Liver (tissue), 9 donors: ENCODE measurements around the gene CDC45. TPM values are rescaled to one million over a fixed set of nuclear protein-coding genes. Genes with fewer than 3 reads are reported as not detected.
"Not testable (repeated sequence)": the region's sequence is repeated elsewhere in the genome, so short reads cannot be mapped to it uniquely, and the experiment has no call there.

Source experiments
- DNase-seq: peaks from one replicate; pipeline ENCODE4 v3.0.0-alpha.2; 2017; ENCODE audit warnings: low spot score
- H3K27ac ChIP-seq, 2 donors: one replicate each; pipeline ENCODE4 v1.7.0; 2013; ENCODE audit warnings: inconsistent platforms in 2 of 2, low read length in 2 of 2, control low read depth in 1 of 2, low read depth in 1 of 2, mild to moderate bottlenecking in 1 of 2
- H3K27me3 ChIP-seq, 4 donors: one replicate each; pipeline versions ENCODE4 v1.6.1 to v1.7.0; 2013; ENCODE audit warnings: low read length in 3 of 4, inconsistent platforms in 1 of 4, mild to moderate bottlenecking in 1 of 4, moderate library complexity in 1 of 4; ENCODE audit not compliant: control insufficient read depth in 4 of 4, insufficient read depth in 4 of 4
- H3K36me3 ChIP-seq, 4 donors: one replicate each; pipeline versions ENCODE4 v1.6.1 to v1.7.0; 2013; ENCODE audit warnings: low read length in 3 of 4, mild to moderate bottlenecking in 3 of 4, low read depth in 1 of 4, moderate library complexity in 1 of 4; ENCODE audit not compliant: control insufficient read depth in 4 of 4, insufficient read depth in 3 of 4
- H3K4me1 ChIP-seq, 4 donors: one replicate each; pipeline versions ENCODE4 v1.6.1 to v1.7.0; 2013; ENCODE audit warnings: low read length in 3 of 4, mild to moderate bottlenecking in 3 of 4, moderate library complexity in 1 of 4; ENCODE audit not compliant: control insufficient read depth in 4 of 4, insufficient read depth in 4 of 4
- H3K4me3 ChIP-seq, 3 donors: one replicate each; pipeline versions ENCODE4 v1.6.1 to v1.7.0; 2013; ENCODE audit warnings: low read length in 3 of 3, control low read depth in 1 of 3, low read depth in 1 of 3, mild to moderate bottlenecking in 1 of 3
- H3K9ac ChIP-seq, 2 donors: one replicate each; pipeline ENCODE4 v1.7.0; 2013; ENCODE audit warnings: low read length in 2 of 2, mild to moderate bottlenecking in 2 of 2, moderate library complexity in 2 of 2, control low read depth in 1 of 2, low read depth in 1 of 2
- H3K9me3 ChIP-seq, 4 donors: one replicate each; pipeline versions ENCODE4 v1.6.1 to v1.7.0; 2013; ENCODE audit warnings: low read length in 3 of 4; ENCODE audit not compliant: control insufficient read depth in 4 of 4
- EGR1 ChIP-seq, 2 donors: IDR thresholded peaks; 2 replicates each; pipeline ENCODE4 v1.6.1; 2016 to 2018; ENCODE audit warnings: antibody characterized with exemption in 2 of 2, low read depth in 2 of 2
- FOXA1 ChIP-seq: IDR thresholded peaks from 2 replicates; pipeline ENCODE4 v1.6.1; 2016; ENCODE audit warnings: antibody characterized with exemption
- FOXA2 ChIP-seq: IDR thresholded peaks from 2 replicates; pipeline ENCODE4 v1.6.1; 2016; ENCODE audit warnings: antibody characterized with exemption
- GABPA ChIP-seq, 2 donors: IDR thresholded peaks in 1 of 2; conservative IDR thresholded peaks in 1 of 2; 2 replicates each; pipeline ENCODE4 v1.6.1; 2016; ENCODE audit warnings: antibody characterized with exemption in 2 of 2, mild to moderate bottlenecking in 1 of 2, moderate library complexity in 1 of 2
- HNF4A ChIP-seq, 2 donors: conservative IDR thresholded peaks; 2 replicates each; pipeline ENCODE4 v1.6.1; 2016; ENCODE audit warnings: antibody characterized with exemption in 2 of 2, mild to moderate bottlenecking in 2 of 2
- HNF4G ChIP-seq: IDR thresholded peaks from 2 replicates; pipeline ENCODE4 v1.6.1; 2016; ENCODE audit warnings: antibody characterized with exemption
- JUND ChIP-seq, 2 donors: IDR thresholded peaks; 2 replicates each; pipeline ENCODE4 v1.6.1; 2016; ENCODE audit warnings: antibody characterized with exemption in 2 of 2
- NR2F2 ChIP-seq: IDR thresholded peaks from 2 replicates; pipeline ENCODE4 v1.6.1; 2016; ENCODE audit warnings: antibody characterized with exemption
- RAD21 ChIP-seq, 2 donors: IDR thresholded peaks; 2 replicates each; pipeline ENCODE4 v1.6.1; 2016; ENCODE audit warnings: antibody characterized with exemption in 2 of 2, mild to moderate bottlenecking in 2 of 2
- RXRA ChIP-seq, 2 donors: IDR thresholded peaks; 2 replicates each; pipeline ENCODE4 v1.6.1; 2017 to 2018; ENCODE audit warnings: antibody characterized with exemption in 2 of 2, mild to moderate bottlenecking in 1 of 2
- TAF1 ChIP-seq: conservative IDR thresholded peaks from 2 replicates; pipeline ENCODE4 v1.6.1; 2016; ENCODE audit warnings: antibody characterized with exemption, mild to moderate bottlenecking
- YY1 ChIP-seq: IDR thresholded peaks from 2 replicates; pipeline ENCODE4 v1.6.1; 2016; ENCODE audit warnings: antibody characterized with exemption, mild to moderate bottlenecking
- WGBS: extraction: QIAGEN DNeasy Blood & Tissue Kit; methylation state at CpG from one replicate; pipeline ENCODE4 v1.1.7; 2013; 5-methylcytosine and 5-hydroxymethylcytosine counted together
- polyA plus RNA-seq, 2 donors: library from polyadenylated mRNA; stranded (reverse) in 1 of 2; unstranded in 1 of 2; fragments of 200-250 nt in 1 of 2; fragments of >200 nt in 1 of 2; fragmentation: Nextera tagmentation in 1 of 2; extraction: Ambion mirVana in 1 of 2; gene quantifications; one replicate each; pipeline versions ENCODE4 v1.2.1 to v1.2.3, GENCODE V29; 2013 to 2015
- total RNA-seq, 2 donors: library from RNA; depleted of rRNA; stranded (reverse); fragments of >200 nt; gene quantifications; one replicate each; pipeline ENCODE4 v1.2.3, GENCODE V29; 2014
- TF ChIP-seq, protein P1 (sequence below): IDR thresholded peaks from 2 replicates; pipeline ENCODE4 v1.6.1; 2016; ENCODE audit warnings: antibody characterized with exemption
- TF ChIP-seq, protein P2 (sequence below): IDR thresholded peaks from 2 replicates; pipeline ENCODE4 v1.6.1; 2016; ENCODE audit warnings: antibody characterized with exemption
- TF ChIP-seq, protein P3 (sequence below): fragments of 150-350 bp; IDR thresholded peaks from 2 replicates; pipeline ENCODE4 v1.5.1; 2017; ENCODE audit warnings: improper control_type of control experiment, low read depth, low read length; ENCODE audit not compliant: missing input control
- TF ChIP-seq, protein P4 (sequence below): IDR thresholded peaks from 2 replicates; pipeline ENCODE4 v1.6.1; 2016; ENCODE audit warnings: antibody characterized with exemption
- TF ChIP-seq, protein P5 (sequence below): IDR thresholded peaks from 2 replicates; pipeline ENCODE4 v1.6.1; 2016; ENCODE audit warnings: antibody characterized with exemption, mild to moderate bottlenecking
- donor health status: healthy.
- donor health status: healthy.
- donor health status: healthy.
- donor health status: healthy.
- donor health status: healthy.

Gene CDC45
- total and polyA plus RNA-seq, 4 donors = 0.33 to 15.5 (median 0.94) TPM

DNA sequence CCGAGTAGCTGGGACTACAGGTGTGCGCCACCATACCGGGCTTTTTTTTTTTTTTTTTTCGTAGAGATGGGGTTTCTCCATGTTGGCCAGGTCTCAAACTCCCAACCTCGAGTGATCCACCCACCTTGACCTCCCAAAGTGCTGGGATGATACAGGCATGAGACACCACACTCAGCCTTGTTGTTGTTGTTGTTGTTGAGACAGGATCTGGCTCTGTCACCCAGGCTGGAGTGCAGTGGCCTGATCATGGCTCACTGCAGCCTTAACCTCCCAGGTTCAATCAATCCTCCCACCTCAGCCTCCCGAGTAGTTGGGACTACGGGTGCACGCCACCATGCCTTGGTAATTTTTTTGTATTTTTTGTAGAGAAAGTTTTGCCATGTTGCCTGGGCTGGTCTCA is 67.9 kb downstream of the CDC45 start:
- H3K4me1 ChIP-seq = peaks cover 7 to 8% (median 8%) of the 10 kb centered on the region in 4 donors
- no peaks in the 10 kb centered on the region for H3K27me3 ChIP-seq
- no peak overlapping the region for H3K4me3 ChIP-seq
- no peaks in the 10 kb centered on the region for H3K36me3 ChIP-seq
- WGBS = 94% methylated on average over 8 of the region's 8 CpGs
- no peak for TF ChIP-seq TAF1
- TF ChIP-seq, protein P1, sequence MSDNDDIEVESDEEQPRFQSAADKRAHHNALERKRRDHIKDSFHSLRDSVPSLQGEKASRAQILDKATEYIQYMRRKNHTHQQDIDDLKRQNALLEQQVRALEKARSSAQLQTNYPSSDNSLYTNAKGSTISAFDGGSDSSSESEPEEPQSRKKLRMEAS = no peak
- TF ChIP-seq FOXA2 = no peak
- TF ChIP-seq, protein P2, sequence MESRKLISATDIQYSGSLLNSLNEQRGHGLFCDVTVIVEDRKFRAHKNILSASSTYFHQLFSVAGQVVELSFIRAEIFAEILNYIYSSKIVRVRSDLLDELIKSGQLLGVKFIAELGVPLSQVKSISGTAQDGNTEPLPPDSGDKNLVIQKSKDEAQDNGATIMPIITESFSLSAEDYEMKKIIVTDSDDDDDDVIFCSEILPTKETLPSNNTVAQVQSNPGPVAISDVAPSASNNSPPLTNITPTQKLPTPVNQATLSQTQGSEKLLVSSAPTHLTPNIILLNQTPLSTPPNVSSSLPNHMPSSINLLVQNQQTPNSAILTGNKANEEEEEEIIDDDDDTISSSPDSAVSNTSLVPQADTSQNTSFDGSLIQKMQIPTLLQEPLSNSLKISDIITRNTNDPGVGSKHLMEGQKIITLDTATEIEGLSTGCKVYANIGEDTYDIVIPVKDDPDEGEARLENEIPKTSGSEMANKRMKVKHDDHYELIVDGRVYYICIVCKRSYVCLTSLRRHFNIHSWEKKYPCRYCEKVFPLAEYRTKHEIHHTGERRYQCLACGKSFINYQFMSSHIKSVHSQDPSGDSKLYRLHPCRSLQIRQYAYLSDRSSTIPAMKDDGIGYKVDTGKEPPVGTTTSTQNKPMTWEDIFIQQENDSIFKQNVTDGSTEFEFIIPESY = no peak
- TF ChIP-seq HNF4G = no peak
- TF ChIP-seq HNF4A (conservative IDR thresholded peaks at IDR 0.05) = no peak
- TF ChIP-seq, protein P3, sequence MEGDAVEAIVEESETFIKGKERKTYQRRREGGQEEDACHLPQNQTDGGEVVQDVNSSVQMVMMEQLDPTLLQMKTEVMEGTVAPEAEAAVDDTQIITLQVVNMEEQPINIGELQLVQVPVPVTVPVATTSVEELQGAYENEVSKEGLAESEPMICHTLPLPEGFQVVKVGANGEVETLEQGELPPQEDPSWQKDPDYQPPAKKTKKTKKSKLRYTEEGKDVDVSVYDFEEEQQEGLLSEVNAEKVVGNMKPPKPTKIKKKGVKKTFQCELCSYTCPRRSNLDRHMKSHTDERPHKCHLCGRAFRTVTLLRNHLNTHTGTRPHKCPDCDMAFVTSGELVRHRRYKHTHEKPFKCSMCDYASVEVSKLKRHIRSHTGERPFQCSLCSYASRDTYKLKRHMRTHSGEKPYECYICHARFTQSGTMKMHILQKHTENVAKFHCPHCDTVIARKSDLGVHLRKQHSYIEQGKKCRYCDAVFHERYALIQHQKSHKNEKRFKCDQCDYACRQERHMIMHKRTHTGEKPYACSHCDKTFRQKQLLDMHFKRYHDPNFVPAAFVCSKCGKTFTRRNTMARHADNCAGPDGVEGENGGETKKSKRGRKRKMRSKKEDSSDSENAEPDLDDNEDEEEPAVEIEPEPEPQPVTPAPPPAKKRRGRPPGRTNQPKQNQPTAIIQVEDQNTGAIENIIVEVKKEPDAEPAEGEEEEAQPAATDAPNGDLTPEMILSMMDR = no peak
- no peak for TF ChIP-seq YY1
- TF ChIP-seq EGR1 (IDR thresholded peaks at IDR 0.05; ENCODE audit: low read depth in 2 of 2) = no peak
- no peak for TF ChIP-seq GABPA (IDR thresholded peaks at IDR 0.05 in 1 of 2, conservative IDR thresholded peaks at IDR 0.05 in 1 of 2)
- TF ChIP-seq, protein P4, sequence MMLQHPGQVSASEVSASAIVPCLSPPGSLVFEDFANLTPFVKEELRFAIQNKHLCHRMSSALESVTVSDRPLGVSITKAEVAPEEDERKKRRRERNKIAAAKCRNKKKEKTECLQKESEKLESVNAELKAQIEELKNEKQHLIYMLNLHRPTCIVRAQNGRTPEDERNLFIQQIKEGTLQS = no peak
- no peaks in the 10 kb centered on the region for H3K9me3 ChIP-seq
- no peak overlapping the region for H3K27ac ChIP-seq
- no peak for DNase-seq
- no peak overlapping the region for H3K9ac ChIP-seq

DNA sequence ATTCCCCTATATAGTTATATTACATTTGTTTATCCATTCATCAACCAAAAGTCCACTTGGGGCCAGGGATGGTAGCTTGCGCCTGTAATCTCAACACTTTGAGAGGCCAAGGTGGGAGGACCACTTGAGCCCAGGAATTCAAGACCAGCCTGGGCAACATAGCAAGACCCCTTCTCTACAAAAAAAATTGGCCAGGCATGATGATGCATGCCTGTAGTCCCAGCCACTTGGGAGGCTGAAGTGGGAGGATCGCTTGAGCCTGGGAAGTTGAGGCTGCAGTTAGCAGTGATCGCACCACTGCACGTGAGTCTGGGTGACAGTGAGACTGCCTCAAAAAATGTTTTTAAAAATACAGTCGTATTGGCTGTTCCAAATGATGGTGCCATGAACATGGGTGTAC is 68.7 kb downstream of the CDC45 start:
- not testable (repeated sequence) for DNase-seq, H3K9me3 ChIP-seq, H3K27me3 ChIP-seq, H3K9ac ChIP-seq, H3K27ac ChIP-seq, H3K4me1 ChIP-seq, H3K36me3 ChIP-seq, H3K4me3 ChIP-seq
- WGBS = 96% methylated on average over 5 of the region's 5 CpGs

DNA sequence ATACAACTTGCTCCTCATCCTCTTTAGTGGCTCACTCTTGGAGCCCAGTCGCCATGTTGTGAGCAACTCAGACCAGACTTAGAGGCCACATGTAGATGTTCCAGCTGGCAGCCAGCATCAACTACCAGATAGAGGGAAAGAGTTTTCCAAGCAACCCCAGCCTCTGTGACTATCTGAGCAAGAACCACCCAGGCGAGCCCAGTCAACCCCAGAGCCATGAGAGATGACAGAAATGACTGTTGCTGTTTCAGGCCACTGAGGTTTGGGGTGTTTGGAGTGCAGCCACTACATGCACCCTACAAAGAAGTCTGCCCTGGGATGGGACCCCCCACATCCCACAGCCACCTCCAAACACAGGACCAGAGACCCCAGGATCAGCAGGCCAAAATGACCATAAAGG is 69.2 kb downstream of the CDC45 start:
- peaks cover 7 to 8% (median 8%) of the 10 kb centered on the region in 4 donors for H3K4me1 ChIP-seq
- no peaks in the 10 kb centered on the region for H3K9me3 ChIP-seq
- 95% methylated on average over 2 of the region's 2 CpGs for WGBS
- no peak overlapping the region for H3K9ac ChIP-seq
- no peak for DNase-seq
- no peaks in the 10 kb centered on the region for H3K27me3 ChIP-seq
- no peaks in the 10 kb centered on the region for H3K36me3 ChIP-seq
- H3K27ac ChIP-seq = no peak overlapping the region
- H3K4me3 ChIP-seq = no peak overlapping the region
- TF ChIP-seq, protein P5, sequence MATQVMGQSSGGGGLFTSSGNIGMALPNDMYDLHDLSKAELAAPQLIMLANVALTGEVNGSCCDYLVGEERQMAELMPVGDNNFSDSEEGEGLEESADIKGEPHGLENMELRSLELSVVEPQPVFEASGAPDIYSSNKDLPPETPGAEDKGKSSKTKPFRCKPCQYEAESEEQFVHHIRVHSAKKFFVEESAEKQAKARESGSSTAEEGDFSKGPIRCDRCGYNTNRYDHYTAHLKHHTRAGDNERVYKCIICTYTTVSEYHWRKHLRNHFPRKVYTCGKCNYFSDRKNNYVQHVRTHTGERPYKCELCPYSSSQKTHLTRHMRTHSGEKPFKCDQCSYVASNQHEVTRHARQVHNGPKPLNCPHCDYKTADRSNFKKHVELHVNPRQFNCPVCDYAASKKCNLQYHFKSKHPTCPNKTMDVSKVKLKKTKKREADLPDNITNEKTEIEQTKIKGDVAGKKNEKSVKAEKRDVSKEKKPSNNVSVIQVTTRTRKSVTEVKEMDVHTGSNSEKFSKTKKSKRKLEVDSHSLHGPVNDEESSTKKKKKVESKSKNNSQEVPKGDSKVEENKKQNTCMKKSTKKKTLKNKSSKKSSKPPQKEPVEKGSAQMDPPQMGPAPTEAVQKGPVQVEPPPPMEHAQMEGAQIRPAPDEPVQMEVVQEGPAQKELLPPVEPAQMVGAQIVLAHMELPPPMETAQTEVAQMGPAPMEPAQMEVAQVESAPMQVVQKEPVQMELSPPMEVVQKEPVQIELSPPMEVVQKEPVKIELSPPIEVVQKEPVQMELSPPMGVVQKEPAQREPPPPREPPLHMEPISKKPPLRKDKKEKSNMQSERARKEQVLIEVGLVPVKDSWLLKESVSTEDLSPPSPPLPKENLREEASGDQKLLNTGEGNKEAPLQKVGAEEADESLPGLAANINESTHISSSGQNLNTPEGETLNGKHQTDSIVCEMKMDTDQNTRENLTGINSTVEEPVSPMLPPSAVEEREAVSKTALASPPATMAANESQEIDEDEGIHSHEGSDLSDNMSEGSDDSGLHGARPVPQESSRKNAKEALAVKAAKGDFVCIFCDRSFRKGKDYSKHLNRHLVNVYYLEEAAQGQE = no peak
- TF ChIP-seq, protein P4 = no peak
- TF ChIP-seq GABPA (IDR thresholded peaks at IDR 0.05 in 1 of 2, conservative IDR thresholded peaks at IDR 0.05 in 1 of 2) (no peak), FOXA2 (no peak), HNF4G (no peak), YY1 (no peak), TAF1 (no peak), NR2F2 (no peak), RAD21 (IDR thresholded peaks at IDR 0.05) (no peak), RXRA (IDR thresholded peaks at IDR 0.05) (no peak), FOXA1 (no peak), JUND (IDR thresholded peaks at IDR 0.05) (no peak), HNF4A (conservative IDR thresholded peaks at IDR 0.05) (no peak)
- TF ChIP-seq, protein P3 = no peak
- TF ChIP-seq, protein P1 = no peak
